HG03442 (cell line): Measurements from ENCODE around the gene METRN.
"Not testable (repeated sequence)": the region's sequence is repeated elsewhere in the genome, so short reads cannot be mapped to it uniquely, and the experiment has no call there.

Experiments used
- ATAC-seq: cut with Tn5 transposase; IDR thresholded peaks from one replicate; pipeline ENCODE4 v1.9.1; 2021; ENCODE audit warnings: mild to moderate bottlenecking, moderate library complexity; ENCODE audit not compliant: unreplicated experiment

METRN gene

GRCh38 chr16:689175-689897 lies 25.6 kb upstream of the METRN start:
- ATAC-seq = no peak

- not testable (repeated sequence) for ATAC-seq
Observed at GRCh38 chr16:691242-691641, 23.7 kb upstream of the METRN start.

GRCh38 chr16:692356-693108 lies 22.4 kb upstream of the METRN start:
- ATAC-seq = no peak

DNA sequence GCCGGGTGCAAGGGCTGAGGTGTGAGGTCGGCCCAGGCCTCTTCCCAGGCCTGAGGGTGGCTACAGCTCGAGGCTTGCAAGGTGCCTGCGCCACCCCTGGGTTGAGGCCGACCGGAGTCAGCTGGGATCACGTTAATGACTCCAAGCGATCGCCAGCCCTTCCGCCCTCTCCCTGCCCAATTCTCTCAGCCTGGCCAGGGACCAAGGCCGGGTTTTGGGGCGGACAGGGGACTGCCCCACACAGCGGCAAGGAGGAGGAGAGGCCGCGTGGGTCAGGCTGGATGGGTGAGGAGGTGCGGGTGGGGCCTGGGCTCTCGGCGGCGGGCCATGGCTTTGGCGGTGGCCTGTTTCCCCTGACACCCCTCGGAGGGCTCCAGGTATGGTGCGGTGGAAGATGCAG lies 21.6 kb upstream of the METRN start:
- ATAC-seq = no peak

DNA sequence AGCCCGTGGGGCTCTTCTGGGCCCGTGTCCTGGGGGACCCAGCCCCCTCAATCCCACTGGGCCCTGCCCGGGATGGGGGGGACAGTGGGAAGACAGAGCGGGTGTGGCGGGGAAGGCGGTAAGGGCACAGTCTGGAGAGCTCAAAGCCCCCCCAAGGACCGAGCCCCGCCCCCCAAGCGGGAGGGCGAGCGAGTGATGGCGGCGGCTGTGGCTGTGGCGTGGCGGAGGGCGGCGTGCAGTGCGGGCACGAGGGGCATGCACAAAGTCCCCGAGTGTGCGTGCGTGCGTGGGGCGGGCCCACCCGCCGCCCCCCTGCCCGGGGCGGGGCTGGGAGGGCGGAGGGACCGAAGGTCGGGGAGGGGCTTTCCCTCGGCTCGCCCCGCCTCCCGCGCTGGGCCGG lies 21.2 kb upstream of the METRN start:
- no peak for ATAC-seq

DNA sequence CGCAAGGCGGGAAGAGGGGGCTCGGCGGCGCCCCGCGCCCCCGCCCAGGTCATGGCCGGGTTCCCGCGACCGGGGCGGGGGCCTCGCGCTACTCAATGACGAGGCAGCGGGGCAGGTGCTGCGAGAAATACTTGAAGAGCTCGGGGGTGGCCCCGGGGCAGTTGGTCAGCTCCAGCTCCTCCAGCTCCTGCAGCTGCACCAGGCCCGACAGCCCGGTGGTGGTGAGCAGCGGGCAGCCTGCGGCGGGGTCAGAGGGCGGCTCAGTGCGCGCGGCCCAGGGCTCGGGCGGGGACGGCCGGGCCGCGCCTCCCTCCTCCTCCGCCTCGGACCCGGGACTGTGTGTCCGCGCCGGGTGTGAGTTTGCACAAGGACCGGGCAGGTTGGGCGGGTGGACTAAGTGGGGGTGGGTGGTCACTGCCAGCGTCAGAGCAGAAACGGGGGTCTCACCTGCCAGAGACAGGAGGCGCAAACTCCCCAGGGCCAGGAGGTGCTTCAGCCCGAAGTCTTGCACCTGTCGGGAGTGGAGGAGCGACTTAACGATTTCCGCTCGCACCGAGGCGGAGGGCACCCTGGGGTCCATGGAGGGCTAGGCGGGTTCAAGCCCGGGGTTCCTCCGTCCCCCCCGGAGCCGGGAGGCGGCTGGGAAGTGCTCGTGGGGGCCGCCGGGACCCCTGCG lies 20.6 kb upstream of the METRN start:
- ATAC-seq = no peak

GRCh38 chr16:694863-695354 lies 20.0 kb upstream of the METRN start:
- ATAC-seq = no peak

GRCh38 chr16:695355-696089 lies 19.4 kb upstream of the METRN start:
- peak; percentile 44 for ATAC-seq

DNA sequence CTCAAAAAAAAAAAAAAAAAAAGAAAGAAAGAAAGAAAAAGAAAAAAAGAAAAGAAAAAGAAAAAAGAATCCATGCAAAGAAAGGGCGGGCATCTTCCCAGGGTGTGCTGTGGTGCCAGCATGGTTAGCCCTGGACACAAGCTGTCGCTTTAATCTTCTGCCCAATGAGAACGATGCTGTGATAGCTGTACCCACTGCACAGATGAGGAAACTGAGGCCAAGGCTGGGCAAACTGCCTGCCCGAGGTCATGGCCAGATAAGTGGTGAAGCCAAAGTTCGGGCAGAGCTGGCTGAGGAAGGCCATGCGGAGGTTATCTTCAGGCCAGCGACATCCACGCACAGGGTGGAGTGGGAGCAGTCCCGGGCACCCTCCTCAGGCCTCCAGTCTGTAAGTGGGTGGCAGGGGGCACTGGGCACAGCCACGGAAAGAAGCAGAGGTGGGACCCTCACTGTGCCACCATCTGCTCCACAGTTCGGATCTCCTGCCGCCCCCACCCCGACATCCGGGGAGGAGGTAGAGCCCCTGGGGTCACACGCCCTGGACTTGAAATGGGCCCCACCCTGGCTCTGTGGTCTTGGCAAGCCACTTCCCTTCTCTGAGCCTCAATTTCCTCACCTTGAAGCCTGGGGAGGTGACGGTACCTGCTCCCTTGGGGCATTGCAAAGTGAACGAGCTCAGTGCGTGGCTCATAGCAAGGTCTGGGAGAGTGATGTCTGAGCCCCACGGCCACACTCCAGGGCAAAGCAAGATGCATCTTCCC lies 15.8 kb upstream of the METRN start:
- ATAC-seq = no peak

DNA sequence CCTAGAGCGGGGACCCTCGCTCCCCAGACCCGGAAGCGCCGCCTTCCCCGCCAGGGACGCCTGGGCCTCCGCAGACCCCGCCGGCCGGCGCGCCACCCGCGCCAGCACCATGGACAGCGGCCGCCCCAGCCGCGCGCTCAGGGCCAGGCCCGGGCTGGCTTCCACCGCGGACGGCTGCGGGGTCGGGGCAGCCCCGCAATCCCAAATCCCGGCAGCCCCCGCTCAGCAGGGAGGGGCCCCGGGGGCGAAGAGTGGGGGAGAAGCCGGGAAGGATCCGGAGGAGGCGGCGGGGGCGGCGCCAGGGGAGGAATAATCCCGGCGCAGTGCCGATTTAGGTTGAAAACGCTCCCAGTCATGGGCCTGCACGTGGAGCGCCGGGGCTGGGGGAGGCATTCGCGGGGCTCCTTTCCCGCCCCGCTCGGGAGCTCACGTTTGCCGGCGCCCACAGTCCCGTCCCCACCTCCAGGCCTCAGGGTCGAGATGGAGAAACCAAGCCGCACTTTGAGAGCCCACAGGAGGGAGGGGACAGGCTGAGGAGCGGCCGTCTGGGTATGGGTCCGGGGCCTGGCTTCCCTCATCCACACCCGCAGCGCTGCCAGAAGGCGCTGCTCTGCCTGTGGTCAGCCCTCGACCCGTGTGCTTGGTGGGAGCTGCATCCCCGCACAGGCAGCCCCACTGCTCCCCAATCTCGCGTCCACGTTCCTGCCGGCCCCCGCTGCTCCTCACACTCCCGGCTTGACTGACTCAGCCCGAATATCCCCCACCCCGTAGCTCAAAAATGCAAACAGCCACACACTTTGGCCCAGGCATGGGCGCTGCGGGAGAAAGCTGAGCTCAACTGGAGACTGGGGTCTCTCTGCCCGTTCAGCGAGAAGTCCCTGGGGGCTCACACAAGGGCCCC lies 14.0 kb upstream of the METRN start:
- ATAC-seq = no peak

DNA sequence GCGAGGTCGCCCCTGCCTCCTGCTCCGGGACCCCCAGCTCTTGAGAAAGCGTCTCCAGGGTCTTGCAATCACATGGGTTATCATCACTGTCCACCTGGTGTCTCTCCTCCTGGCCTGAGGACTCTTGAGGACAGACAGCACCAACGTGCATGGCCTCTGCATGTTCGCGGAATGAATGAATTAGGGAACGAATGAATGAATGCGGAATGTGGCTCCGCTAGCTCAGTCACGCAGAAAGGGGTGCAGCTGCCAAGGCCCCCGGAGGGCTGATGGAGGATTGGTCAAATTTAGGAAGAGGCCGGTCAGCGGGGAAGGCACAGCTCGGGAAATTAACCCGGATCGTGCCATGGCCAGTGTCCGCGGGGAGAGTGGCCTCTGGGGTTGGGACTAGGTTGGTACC lies 12.6 kb upstream of the METRN start:
- ATAC-seq = no peak

GRCh38 chr16:703406-703805 lies 11.5 kb upstream of the METRN start:
- no peak for ATAC-seq

GRCh38 chr16:704047-704446 lies 10.9 kb upstream of the METRN start:
- no peak for ATAC-seq

DNA sequence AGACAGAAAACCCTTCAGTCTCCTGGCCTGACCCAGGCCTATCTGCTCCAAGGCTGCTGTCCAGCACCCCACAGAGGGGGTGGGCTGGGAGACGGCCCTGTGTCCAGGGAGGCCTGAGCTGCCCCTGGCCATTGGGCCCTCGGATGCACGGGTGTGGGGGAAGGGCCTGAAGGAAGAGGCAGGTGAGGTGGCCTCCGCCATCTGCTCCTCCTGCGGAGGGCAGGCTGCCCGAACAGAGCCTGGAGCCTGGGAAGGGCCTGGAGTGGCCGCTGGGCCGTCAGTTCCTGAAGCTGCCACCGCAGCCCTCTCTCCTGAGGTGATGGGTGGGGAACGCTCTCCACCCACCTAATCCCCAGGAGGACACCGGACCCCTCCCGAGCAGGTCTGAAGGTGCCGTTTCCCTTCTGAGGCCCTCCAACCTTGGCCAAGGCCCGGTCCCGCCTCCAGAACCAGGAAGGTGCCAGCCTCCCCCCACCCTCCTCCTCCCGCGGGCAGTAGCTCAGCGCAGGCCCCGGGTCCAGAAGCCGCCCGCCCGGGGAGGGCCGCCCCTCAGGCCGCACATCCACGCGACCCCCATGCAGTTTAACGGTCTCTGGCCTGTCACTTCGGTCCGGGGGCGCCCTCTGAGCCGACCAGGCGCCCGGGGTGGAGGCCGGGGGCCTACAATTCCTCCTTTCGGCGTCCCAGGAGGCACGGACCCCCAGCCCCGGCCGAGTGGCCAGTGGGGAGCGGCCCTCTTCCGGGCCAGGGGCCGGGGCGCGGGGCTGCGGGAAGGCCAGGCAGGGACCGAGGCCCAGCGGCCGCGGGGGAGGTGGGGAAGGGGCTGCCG lies 10.2 kb upstream of the METRN start:
- ATAC-seq = no peak

DNA sequence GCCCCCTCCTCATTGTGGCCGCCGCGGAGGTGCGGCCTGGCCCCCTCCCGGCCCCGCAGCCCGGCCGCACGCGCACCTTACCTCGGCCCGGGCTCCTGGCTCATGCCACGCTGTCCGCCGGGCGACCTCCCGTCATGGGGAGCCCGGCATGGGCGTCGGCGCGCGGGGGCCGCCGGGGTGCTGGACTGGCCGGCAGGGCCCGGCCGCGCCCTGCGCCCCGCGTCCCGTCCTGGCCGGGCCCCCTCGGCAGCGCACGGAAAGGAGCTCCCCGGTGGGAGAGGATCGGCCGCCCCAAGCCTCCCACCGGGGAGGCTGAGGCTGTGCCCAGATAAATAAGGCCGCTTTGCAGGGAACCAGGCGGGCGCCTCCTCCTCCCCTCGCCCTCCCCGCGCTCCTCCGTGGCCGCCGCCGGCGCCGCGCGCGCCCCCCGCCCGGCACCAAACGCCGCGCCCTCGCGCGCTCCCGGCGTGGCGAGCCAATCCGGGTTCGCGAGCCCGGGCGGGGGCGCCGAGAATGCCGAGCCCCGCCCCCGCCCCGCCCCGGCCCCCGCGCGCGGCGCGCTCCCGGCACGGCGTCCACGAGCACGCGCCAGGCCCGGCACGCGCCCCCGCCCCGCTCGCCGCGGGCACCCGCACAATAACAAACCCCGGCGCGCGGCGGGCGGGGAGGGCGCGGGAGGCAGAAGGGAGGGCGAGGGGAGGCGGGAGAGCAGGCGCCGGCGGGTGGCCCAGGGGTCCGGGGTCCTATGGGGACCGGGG lies 9.3 kb upstream of the METRN start, which contains the start of gene FBXL16:
Gene FBXL16 (minus strand): TSS at position 371 of the 758 bp plus-strand sequence. CDS start 8,396 bp downstream, outside the sequence.
- ATAC-seq = no peak

DNA sequence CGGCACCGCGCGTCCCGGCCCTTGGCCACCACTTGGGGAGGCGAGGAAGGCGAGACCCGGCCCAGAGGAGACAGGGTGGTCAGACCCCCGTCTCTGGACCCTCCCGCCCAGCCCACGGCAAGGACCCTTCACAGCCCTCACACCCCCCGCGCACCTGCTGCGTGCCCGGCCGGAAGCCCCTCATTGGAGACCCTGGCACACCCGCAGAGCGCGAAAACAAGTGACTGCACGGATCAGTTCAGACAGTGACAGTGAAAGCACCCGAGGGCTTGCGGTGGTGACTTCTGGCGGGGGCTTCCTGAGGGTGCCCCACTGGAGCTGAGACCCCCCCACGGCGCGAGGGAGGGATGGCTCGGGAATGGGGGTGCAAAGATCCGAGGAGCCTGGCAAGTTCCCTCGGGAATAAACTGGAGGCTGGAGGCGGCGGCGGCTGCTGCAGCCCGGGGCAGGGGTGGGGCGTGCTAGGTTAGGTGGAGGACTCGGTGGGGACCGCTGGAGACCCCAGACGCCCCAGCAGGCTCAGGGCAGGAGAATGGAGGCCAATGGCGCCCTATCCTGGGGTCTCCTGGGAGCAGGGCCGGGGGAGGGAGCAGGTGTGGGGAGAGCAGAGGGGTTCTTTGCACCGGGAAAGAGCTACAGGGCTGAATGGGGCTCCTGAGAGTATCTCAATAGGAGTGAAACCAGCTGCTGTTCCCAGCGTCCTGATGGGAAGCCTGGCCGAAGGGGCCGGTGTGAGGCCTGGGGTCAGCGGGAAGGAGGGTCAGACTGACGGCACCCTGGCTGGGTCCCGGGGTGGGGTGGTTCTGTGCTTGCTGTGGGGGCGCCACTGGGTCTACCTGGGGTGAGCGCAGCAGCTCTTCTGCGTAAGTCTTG lies 8.5 kb upstream of the METRN start:
- no peak for ATAC-seq
